ENCODE results near the gene KDSR. TPM values are rescaled to one million over a fixed set of nuclear protein-coding genes. Genes with fewer than 3 reads are reported as not detected.
A peak's percentile ranks its signal among the peaks of the same experiment; 100 is the strongest.

KDSR gene
- 15.0 and 15.3 TPM in 2 replicates for total RNA-seq

GRCh38 chr18:63367053-63367953, at the start of gene KDSR:
TSS of gene KDSR (minus strand) at chr18:63367206. CDS start at chr18:63367118, 88 bp downstream.
- Mint-ChIP-seq H3K4me1 (peaks cover 23% of the 10 kb centered on the region), H3K27me3 (no peaks in the 10 kb centered on the region), H3K36me3 (ENCODE audit: low read depth) (peaks cover 1% of the 10 kb centered on the region), H3K27ac (peak within 1 kb of the TSS; percentile 71), H3K4me3 (peak within 1 kb of the TSS; percentile 88), H3K9me3 (no peaks in the 10 kb centered on the region)
- ATAC-seq (ENCODE audit: low read depth) = peak; percentile 92
- ChIA-PET CTCF (interaction anchor here (0.9 to 1.3 kb wide), 2 partner anchors 72 to 351 kb away, joined by 3 to 4 read pairs; no protein-coding TSS in a partner anchor), POLR2A (interaction anchor here (0.6 to 4.3 kb wide), 5 partner anchors 20 to 864 kb away, joined by 3 to 41 read pairs (median 3); partner anchors contain the start of gene VPS4B)
- intact Hi-C loops (cut with micrococcal nuclease) = loop anchor here (1.0 to 5.0 kb wide), 5 partner anchors 47 to 1180 kb away; partner anchors contain the start of genes PHLPP1, PIGN, RELCH and VPS4B
- no peak for TF ChIP-seq CTCF (IDR thresholded peaks at IDR 0.05)
- peak; percentile 88 for DNase-seq

GRCh38 chr18:63412953-63413352, 45.9 kb upstream of the KDSR start:
- Mint-ChIP-seq H3K9me3 (no peaks in the 10 kb centered on the region), H3K27me3 (no peaks in the 10 kb centered on the region), H3K36me3 (ENCODE audit: low read depth) (peaks cover 59% of the 10 kb centered on the region), H3K4me1 (peaks cover 11% of the 10 kb centered on the region), H3K27ac (no peak overlapping the region), H3K4me3 (no peak overlapping the region)
- ATAC-seq (ENCODE audit: low read depth) (no peak), DNase-seq (no peak)
- ChIA-PET CTCF (no interaction called here), POLR2A (no interaction called here)
- TF ChIP-seq CTCF (IDR thresholded peaks at IDR 0.05) = no peak
- intact Hi-C loops (cut with micrococcal nuclease) = no loop called here

GRCh38 chr18:63410792-63411191, 43.8 kb upstream of the KDSR start:
- ATAC-seq (ENCODE audit: low read depth) = no peak
- TF ChIP-seq CTCF (IDR thresholded peaks at IDR 0.05) = no peak
- H3K27ac Mint-ChIP-seq = no peak overlapping the region
- H3K36me3 Mint-ChIP-seq (ENCODE audit: low read depth) = peaks cover 79% of the 10 kb centered on the region
- H3K4me1 Mint-ChIP-seq = peaks cover 11% of the 10 kb centered on the region
- POLR2A ChIA-PET = interaction anchor here (1.4 kb wide), 1 partner anchor 11 kb away, joined by 5 read pairs; the partner anchor contains the start of gene VPS4B
- DNase-seq = no peak
- H3K9me3 Mint-ChIP-seq = no peaks in the 10 kb centered on the region
- H3K4me3 Mint-ChIP-seq = no peak overlapping the region
- CTCF ChIA-PET = interaction anchor here (0.7 kb wide), 1 partner anchor 15 kb away, joined by 3 read pairs; no protein-coding TSS in a partner anchor
- H3K27me3 Mint-ChIP-seq = no peaks in the 10 kb centered on the region
- intact Hi-C loops (cut with micrococcal nuclease) = no loop called here

- ATAC-seq (ENCODE audit: low read depth) (no peak), DNase-seq (no peak)
- no peak for TF ChIP-seq CTCF (IDR thresholded peaks at IDR 0.05)
- H3K36me3 Mint-ChIP-seq (ENCODE audit: low read depth) = peaks cover 78% of the 10 kb centered on the region
- no peak overlapping the region for H3K4me3 Mint-ChIP-seq
- intact Hi-C loops (cut with micrococcal nuclease) = no loop called here
- no peaks in the 10 kb centered on the region for H3K9me3 Mint-ChIP-seq
- H3K4me1 Mint-ChIP-seq = peaks cover 5% of the 10 kb centered on the region
- ChIA-PET CTCF (no interaction called here), POLR2A (no interaction called here)
- H3K27ac Mint-ChIP-seq = no peak overlapping the region
- H3K27me3 Mint-ChIP-seq = no peaks in the 10 kb centered on the region
Observed at GRCh38 chr18:63409301-63409700, 42.3 kb upstream of the KDSR start.

GRCh38 chr18:63407734-63408133, 40.7 kb upstream of the KDSR start:
- Mint-ChIP-seq H3K36me3 (ENCODE audit: low read depth) (peaks cover 80% of the 10 kb centered on the region), H3K9me3 (no peaks in the 10 kb centered on the region), H3K4me1 (no peaks in the 10 kb centered on the region), H3K27me3 (no peaks in the 10 kb centered on the region), H3K27ac (no peak overlapping the region), H3K4me3 (no peak overlapping the region)
- ChIA-PET CTCF (no interaction called here), POLR2A (no interaction called here)
- intact Hi-C loops (cut with micrococcal nuclease) = no loop called here
- ATAC-seq (ENCODE audit: low read depth) (no peak), DNase-seq (no peak)
- TF ChIP-seq CTCF (IDR thresholded peaks at IDR 0.05) = no peak
